Stimulated activated CD8-positive, alpha-beta memory T cell treated with anti-CD3 and anti-CD28 coated beads, Interleukin-15, amount 100 ng/mL, for 1 hour (primary cell): ENCODE measurements around the gene ZFYVE19.

Experiments used
- DNase-seq: peaks from one replicate; pipeline ENCODE4 v3.0.0-alpha.2; 2020; ENCODE audit warnings: low read depth

ZFYVE19 gene

GRCh38 chr15:40775740-40776536 lies 31.0 kb upstream of the ZFYVE19 start:
- DNase-seq, result no peak

- no peak for DNase-seq
Observed at GRCh38 chr15:40776537-40777141, 30.2 kb upstream of the ZFYVE19 start.

DNA sequence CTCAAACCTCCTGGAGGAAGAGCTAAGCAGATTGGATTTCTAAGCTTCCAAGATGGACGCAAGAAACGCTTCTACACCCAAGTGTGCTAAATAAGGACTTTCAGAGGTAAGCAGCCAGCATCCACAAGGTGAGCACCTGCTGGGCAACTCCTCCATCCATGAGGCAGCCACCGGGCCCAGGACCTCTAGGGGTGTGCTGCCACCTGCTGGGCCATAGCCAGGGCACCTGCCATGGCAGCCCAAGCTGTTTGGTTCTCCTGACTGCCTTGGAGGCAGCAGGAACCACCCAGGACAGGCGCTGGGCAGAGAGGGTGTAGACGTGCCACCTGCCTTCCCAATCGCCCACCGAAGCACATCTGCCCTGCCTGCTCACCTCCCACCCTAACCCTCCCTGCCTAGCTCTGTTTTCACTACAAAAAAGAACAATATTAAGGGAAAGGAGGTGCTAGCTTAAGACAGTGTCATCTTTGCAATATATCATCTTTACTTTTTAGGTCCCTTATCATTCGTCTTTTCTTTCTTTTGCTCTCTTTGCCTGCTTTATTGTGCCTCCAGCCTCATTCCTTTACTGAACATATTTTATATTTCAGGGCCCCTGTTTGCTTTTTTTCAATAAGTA lies 24.2 kb upstream of the ZFYVE19 start:
- peak; percentile 57 for DNase-seq

- no peak for DNase-seq
Observed at GRCh38 chr15:40785164-40785563, 21.7 kb upstream of the ZFYVE19 start.

- DNase-seq, result no peak
Observed at GRCh38 chr15:40785814-40786213, 21.1 kb upstream of the ZFYVE19 start.

GRCh38 chr15:40787344-40787841 lies 19.5 kb upstream of the ZFYVE19 start:
- no peak for DNase-seq

DNA sequence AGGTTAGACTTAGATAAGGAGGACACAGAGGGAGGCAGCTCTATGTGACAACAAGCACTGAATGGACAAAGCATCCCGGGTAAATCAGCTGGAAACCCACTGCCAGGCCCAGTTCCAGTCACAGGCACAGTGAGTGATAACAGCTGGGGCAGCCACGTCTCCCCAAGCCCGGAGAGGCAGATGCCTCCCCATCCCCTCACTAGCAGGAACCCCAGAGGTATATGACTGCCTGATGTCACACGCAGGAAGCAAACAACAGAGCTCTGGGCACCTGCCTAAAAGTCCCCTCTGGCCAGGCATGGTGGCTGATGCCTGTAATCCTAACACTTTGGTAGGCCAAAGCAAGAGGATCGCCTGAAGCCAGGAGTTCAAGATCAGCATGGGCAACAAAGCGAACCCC lies 18.9 kb upstream of the ZFYVE19 start:
- DNase-seq, result no peak

- no peak for DNase-seq
Observed at GRCh38 chr15:40789119-40789518, 17.8 kb upstream of the ZFYVE19 start.

DNA sequence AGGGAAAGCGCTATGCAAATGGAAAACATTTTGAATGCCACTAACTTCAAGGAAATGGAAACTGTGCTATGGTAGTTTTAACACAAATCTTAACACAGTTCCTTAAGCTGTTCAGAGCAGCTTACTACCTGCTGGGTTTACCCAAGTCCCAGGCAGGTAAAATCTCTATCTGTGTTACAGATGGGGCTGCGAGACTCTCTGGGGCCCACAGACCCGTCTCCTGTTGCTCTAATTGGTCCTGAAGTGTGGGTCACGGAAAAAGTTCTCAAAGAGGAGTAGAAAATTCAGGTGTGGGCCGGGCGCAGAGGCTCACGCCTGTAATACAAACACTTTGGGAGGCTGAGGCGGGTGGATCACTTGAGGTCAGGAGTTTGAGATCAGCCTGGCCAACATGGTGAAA lies 16.9 kb upstream of the ZFYVE19 start:
- no peak for DNase-seq

GRCh38 chr15:40790718-40791117 lies 16.2 kb upstream of the ZFYVE19 start:
- no peak for DNase-seq

- DNase-seq, result no peak
Observed at GRCh38 chr15:40792394-40792793, 14.5 kb upstream of the ZFYVE19 start.

- no peak for DNase-seq
Observed at GRCh38 chr15:40793216-40793989, 13.5 kb upstream of the ZFYVE19 start.

DNA sequence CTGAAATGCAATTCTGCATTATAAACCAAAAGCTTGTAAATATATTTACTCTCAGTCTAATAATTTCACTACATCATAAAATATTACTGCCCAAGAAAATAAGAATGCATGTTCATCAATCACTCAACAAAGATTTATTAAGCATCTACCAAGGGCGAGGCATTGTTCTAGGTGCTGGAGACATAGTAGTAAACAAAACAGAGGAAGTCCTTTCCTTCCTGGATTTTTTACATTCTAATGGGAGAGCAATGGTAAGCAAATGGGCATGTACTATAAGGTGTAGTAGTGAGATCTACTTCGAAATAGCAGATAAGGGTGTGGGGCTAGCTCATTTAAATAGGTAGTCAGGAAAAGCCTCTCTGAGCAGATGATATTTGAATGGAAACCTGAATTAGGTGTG lies 10.8 kb upstream of the ZFYVE19 start:
- no peak for DNase-seq

DNA sequence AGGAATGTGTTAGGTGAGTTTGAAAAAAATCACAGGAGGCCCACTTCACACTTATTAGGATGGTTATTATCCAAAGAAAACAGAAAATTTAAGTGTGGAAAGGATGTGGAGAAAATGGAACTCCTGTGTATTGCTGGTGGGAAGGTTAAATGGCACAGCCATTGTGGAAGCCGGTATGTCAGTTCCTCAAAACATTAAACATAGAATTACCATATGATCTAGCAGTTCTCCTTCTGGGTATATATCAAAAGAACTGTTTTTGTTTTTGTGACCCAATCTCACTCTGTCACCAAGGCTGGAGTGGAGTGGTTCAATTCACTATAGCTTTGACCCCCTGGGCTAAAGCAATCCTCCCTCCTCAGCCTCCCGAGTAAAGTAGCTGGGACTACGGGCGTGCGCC lies 10.4 kb upstream of the ZFYVE19 start:
- DNase-seq, result no peak

GRCh38 chr15:40799523-40799922 lies 7.4 kb upstream of the ZFYVE19 start:
- no peak for DNase-seq

DNA sequence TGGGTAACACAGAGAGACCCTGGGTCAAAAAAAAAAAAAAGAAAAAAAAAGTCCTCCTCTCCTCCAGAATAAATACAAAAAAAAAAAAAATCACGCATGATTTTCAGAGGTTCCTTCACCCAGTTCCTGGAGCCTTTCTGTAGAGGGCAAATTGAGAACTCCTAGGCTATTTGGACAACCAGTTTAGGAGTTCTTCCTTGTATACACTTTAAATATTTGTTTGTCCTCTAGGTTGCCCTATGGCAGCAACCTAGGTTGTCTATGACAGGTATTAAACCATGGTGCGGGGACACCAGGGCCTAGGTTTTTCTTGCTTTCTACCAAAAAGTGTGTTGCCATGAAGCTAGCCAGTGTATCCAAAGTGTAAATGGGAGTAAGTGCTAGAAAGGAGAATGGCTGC lies 3.8 kb upstream of the ZFYVE19 start:
- DNase-seq, result no peak

GRCh38 chr15:40803688-40804087 lies 3.2 kb upstream of the ZFYVE19 start:
- DNase-seq, result no peak

DNA sequence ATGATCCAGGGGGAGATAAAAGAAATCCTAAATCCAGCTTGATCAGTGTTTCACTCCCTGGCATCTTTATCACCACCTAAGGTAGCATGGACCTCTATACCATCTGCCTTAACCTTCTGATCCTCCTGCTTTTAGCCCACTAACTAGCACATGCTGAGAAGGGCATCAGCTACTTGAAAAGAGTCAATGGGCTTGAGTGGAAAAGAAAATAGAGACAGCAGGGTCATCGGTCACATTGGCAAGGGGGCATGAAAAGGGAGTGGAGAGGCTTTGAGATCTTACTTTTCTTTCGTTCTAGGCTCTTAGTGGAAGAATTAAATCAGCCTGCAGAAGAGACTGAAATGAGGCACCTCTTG lies 239 bp upstream of the ZFYVE19 start:
- DNase-seq, result no peak

DNA sequence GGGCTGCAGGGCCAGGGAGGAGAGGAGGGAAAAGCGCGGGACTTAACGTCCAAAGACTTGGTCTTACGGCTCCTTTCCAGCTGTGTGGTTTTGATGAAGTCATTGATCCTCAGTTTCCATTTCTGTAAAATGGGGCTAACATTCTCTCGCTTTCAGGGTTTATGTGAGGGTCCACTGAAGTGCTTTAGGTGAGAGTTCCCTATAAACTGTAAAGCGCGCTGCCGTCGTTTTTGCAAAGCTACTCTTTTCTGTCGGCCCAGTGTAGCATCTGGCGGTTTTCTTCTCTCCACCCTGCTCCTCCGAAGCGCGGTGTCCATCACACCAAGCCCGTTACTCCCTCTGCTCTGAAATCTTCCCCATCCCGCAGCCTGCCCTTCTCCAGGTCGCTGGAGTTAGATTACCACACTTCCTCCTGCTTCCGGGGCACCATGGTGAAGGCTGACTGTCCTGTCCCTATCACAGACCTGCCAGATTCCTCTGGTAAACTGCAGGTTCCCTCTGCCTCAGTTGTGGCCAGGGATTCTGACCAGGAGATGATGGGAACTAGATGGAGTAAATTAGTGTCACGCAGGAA lies 1.1 kb downstream of the ZFYVE19 start:
- DNase-seq, result no peak

GRCh38 chr15:40808861-40809450 lies 2.1 kb downstream of the ZFYVE19 start:
- no peak for DNase-seq

DNA sequence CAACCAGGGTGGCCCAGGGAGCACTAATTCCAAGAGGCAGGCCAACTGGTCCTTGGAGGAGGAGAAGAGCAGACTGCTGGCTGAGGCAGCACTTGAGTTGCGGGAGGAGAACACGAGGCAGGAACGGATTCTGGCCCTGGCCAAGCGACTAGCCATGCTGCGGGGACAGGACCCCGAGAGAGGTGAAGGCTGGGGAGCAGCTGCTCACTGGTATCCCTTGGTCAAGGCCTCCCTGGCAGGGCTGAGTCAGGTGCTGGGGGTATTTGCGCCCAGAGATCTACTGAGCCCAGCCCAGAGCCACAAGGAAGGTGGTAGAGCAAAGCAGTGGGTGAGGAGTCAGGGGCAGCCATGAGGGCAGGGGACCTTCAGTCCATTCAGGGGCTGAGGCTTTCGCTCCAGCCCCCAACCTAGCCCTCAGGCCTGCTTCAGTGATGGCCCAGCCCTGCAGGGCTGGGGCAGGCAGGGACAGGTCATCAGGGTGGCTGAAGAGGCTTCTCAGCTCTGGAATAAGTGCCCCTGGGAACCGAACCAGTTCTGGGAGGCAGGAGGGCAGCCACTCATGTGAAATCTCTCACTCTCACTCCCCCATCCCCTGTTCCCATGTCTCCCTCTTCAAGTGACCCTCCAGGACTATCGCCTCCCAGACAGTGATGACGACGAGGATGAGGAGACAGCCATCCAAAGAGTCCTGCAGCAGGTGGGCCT lies 6.0 kb downstream of the ZFYVE19 start:
- DNase-seq, result no peak
